AG04450 (cell line): ENCODE measurements around the gene MUS81. TPM values are rescaled to one million over a fixed set of nuclear protein-coding genes. Genes with fewer than 3 reads are reported as not detected.
A peak's percentile ranks its signal among the peaks of the same experiment; 100 is the strongest.

ENCODE experiments used
- CTCF ChIA-PET: fragments of 300-600, 350-600 bp; formaldehyde crosslinking; extraction: SDS; loops from one replicate; lab custom pipeline; 2022; ENCODE audit warnings: antibody characterized with exemption, inconsistent platforms; lab: Charles Lee
- POLR2A ChIA-PET: fragments of 350-600 bp; formaldehyde crosslinking; extraction: SDS; loops from one replicate; lab custom pipeline; 2021; ENCODE audit warnings: antibody characterized with exemption, inconsistent platforms; lab: Yijun Ruan, JAX
- DNase-seq: peaks from one replicate; pipeline ENCODE4 v3.0.0-alpha.2; 2011; ENCODE audit warnings: low read depth, low spot score
- H3K27ac ChIP-seq: one replicate; pipeline ENCODE4 v1.5.1; 2012; ENCODE audit warnings: low read depth, low read length, control low read depth
- H3K27me3 ChIP-seq: one replicate; pipeline ENCODE4 v1.6.0; 2012; ENCODE audit warnings: low read length; ENCODE audit not compliant: control insufficient read depth, insufficient read depth
- H3K4me3 ChIP-seq: 2 replicates; pipeline ENCODE4 v1.5.1; 2011; ENCODE audit warnings: mild to moderate bottlenecking, low read depth, low read length, control low read depth
- H3K9me3 ChIP-seq: 2 replicates; pipeline ENCODE4 v1.5.1; 2012; ENCODE audit warnings: low read length; ENCODE audit not compliant: control insufficient read depth, insufficient read depth
- polyA plus RNA-seq: library from polyadenylated mRNA; depleted of rRNA; stranded (reverse); fragments of >200 nt; gene quantifications from 2 replicates; pipeline ENCODE4 v1.2.3, GENCODE V29; 2011
- TF ChIP-seq, protein P1 (sequence below): IDR thresholded peaks from 2 replicates; pipeline ENCODE4 v1.5.1; 2011; ENCODE audit warnings: low read depth, low read length, control low read depth, inconsistent platforms

Gene MUS81
- polyA plus RNA-seq, 1 experiment, result 23.8 TPM

GRCh38 chr11:65871811-65872548 lies 11.7 kb downstream of the MUS81 start:
- no peaks in the 10 kb centered on the region; the same call in 1 of the 2 replicates for H3K9me3 ChIP-seq
- POLR2A ChIA-PET, result interaction anchor here (0.5 to 2.2 kb wide), 7 partner anchors 9 to 250 kb away, joined by 3 to 37 read pairs (median 7); partner anchors contain the start of genes CCDC85B, CFL1, FIBP and FOSL1
- H3K27ac ChIP-seq, result peak overlapping the region; percentile 83
- TF ChIP-seq, protein P1, sequence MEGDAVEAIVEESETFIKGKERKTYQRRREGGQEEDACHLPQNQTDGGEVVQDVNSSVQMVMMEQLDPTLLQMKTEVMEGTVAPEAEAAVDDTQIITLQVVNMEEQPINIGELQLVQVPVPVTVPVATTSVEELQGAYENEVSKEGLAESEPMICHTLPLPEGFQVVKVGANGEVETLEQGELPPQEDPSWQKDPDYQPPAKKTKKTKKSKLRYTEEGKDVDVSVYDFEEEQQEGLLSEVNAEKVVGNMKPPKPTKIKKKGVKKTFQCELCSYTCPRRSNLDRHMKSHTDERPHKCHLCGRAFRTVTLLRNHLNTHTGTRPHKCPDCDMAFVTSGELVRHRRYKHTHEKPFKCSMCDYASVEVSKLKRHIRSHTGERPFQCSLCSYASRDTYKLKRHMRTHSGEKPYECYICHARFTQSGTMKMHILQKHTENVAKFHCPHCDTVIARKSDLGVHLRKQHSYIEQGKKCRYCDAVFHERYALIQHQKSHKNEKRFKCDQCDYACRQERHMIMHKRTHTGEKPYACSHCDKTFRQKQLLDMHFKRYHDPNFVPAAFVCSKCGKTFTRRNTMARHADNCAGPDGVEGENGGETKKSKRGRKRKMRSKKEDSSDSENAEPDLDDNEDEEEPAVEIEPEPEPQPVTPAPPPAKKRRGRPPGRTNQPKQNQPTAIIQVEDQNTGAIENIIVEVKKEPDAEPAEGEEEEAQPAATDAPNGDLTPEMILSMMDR, result peak; percentile 39; the same call in 1 of the 2 replicates
- CTCF ChIA-PET, result interaction anchor here (0.6 to 2.4 kb wide), 7 partner anchors 12 to 197 kb away, joined by 3 to 23 read pairs (median 8); partner anchors contain the start of genes FIBP and MUS81
- H3K27me3 ChIP-seq, result no peaks in the 10 kb centered on the region
- H3K4me3 ChIP-seq, result peak overlapping the region; percentile 76
- no peak for DNase-seq

GRCh38 chr11:65872586-65873317 lies 12.5 kb downstream of the MUS81 start, which contains the start of gene EFEMP2:
Gene EFEMP2 (minus strand): TSS chr11:65872800. CDS start chr11:65872354, 446 bp downstream.
- Histone ChIP-seq H3K4me3 (peak within 1 kb of the TSS; percentile 76), H3K27ac (peak within 1 kb of the TSS; percentile 83), H3K9me3 (no peaks in the 10 kb centered on the region; the same call in 1 of the 2 replicates), H3K27me3 (no peaks in the 10 kb centered on the region)
- DNase-seq, result no peak
- TF ChIP-seq, protein P1, result no peak
- CTCF ChIA-PET, result interaction anchor here (1.8 to 3.4 kb wide), 5 partner anchors 12 to 16 kb away, joined by 15 to 51 read pairs (median 18); partner anchors contain the start of genes FIBP and MUS81
- POLR2A ChIA-PET, result interaction anchor here (1.3 to 2.2 kb wide), 4 partner anchors 14 to 21 kb away, joined by 5 to 37 read pairs (median 12); partner anchors contain the start of genes CCDC85B, CFL1, FIBP and MUS81

- Histone ChIP-seq H3K27me3 (no peaks in the 10 kb centered on the region), H3K27ac (peak overlapping the region; percentile 68), H3K9me3 (no peaks in the 10 kb centered on the region; the same call in 1 of the 2 replicates), H3K4me3 (peak overlapping the region; percentile 76)
- TF ChIP-seq, protein P1, result no peak
- DNase-seq, result peak; percentile 78
- CTCF ChIA-PET, result interaction anchor here (0.6 to 3.4 kb wide), 4 partner anchors 11 to 262 kb away, joined by 3 to 51 read pairs (median 24); partner anchors contain the start of genes FIBP and MUS81
- POLR2A ChIA-PET, result interaction anchor here (0.6 to 0.7 kb wide), 2 partner anchors 14 to 15 kb away, joined by 3 read pairs; partner anchors contain the start of genes CFL1 and MUS81
Observed at GRCh38 chr11:65873318-65874156, 13.3 kb downstream of the MUS81 start.

DNA sequence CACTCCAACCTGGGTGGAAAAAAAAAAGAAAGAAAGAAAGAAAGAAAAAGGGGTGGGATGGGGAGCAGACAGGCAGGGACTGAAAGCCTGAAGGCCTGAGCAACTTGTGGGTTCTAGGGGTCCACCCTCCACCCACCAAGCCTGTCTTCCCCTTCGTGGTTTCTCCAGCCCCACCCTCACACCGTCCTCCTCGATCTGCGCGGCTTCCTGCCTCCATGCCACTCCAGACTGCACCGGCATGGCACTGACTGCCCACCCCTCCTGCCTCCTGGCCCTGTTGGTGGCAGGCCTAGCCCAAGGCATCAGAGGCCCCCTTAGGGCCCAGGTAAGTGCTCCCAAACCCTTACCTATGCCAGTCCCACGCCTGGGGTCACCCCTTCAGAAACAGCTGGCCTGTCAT lies 19.4 kb downstream of the MUS81 start, which contains the start of gene CTSW:
TSS of gene CTSW (plus strand) at position 221 of the 400 bp plus-strand sequence. CDS start at position 239, 18 bp downstream.
- H3K27ac ChIP-seq, result no peak within 1 kb of the TSS
- no peak for DNase-seq
- ChIA-PET CTCF (interaction anchor here (1.0 to 3.4 kb wide), 2 partner anchors 9 to 20 kb away, joined by 4 to 25 read pairs; partner anchors contain the start of genes FIBP and MUS81), POLR2A (no interaction called here)
- H3K27me3 ChIP-seq, result no peaks in the 10 kb centered on the region
- no peak within 1 kb of the TSS for H3K4me3 ChIP-seq
- no peaks in the 10 kb centered on the region for H3K9me3 ChIP-seq
- TF ChIP-seq, protein P1, result no peak
